Stimulated activated CD4-positive, alpha-beta T cell treated with anti-CD3 and anti-CD28 coated beads, Interleukin-12 subunit alpha, Interleukin-12 subunit beta, amount 100 ng/mL, for 4 hours (primary cell): ENCODE results near the gene TAL1.
A peak's percentile ranks its signal among the peaks of the same experiment; 100 is the strongest.
"Not testable (repeated sequence)": the region's sequence is repeated elsewhere in the genome, so short reads cannot be mapped to it uniquely, and the experiment has no call there.

Source experiments
- DNase-seq: peaks from one replicate; pipeline ENCODE4 v3.0.0-alpha.2; 2020

TAL1 gene

GRCh38 chr1:47210666-47211065, 21.4 kb downstream of the TAL1 start:
- no peak for DNase-seq

GRCh38 chr1:47209725-47210325, 22.2 kb downstream of the TAL1 start:
- DNase-seq = no peak

- DNase-seq = no peak
Measured at GRCh38 chr1:47209091-47209490, 22.9 kb downstream of the TAL1 start.

- DNase-seq = no peak
Measured at GRCh38 chr1:47208374-47208850, 23.6 kb downstream of the TAL1 start.

GRCh38 chr1:47207803-47208373, 24.1 kb downstream of the TAL1 start:
- DNase-seq = no peak

- no peak for DNase-seq
Measured at GRCh38 chr1:47205918-47206317, 26.1 kb downstream of the TAL1 start.

- not testable (repeated sequence) for DNase-seq
Measured at GRCh38 chr1:47203504-47203903, 28.5 kb downstream of the TAL1 start.

GRCh38 chr1:47201179-47201578, 30.8 kb downstream of the TAL1 start:
- no peak for DNase-seq

- DNase-seq = no peak
Measured at GRCh38 chr1:47198214-47198613, 33.8 kb downstream of the TAL1 start.

- no peak for DNase-seq
Measured at GRCh38 chr1:47196622-47197021, 35.4 kb downstream of the TAL1 start.

GRCh38 chr1:47195981-47196380, 36.0 kb downstream of the TAL1 start:
- DNase-seq = not testable (repeated sequence)

GRCh38 chr1:47194311-47194710, 37.7 kb downstream of the TAL1 start:
- no peak for DNase-seq

- DNase-seq = not testable (repeated sequence)
Measured at GRCh38 chr1:47193496-47193895, 38.5 kb downstream of the TAL1 start.

GRCh38 chr1:47192458-47193384, 39.3 kb downstream of the TAL1 start:
- peak; percentile 63 for DNase-seq

- DNase-seq = no peak
Measured at GRCh38 chr1:47191940-47192457, 40.0 kb downstream of the TAL1 start.

GRCh38 chr1:47190857-47191256, 41.2 kb downstream of the TAL1 start:
- DNase-seq = no peak

GRCh38 chr1:47190509-47190855, 41.5 kb downstream of the TAL1 start:
- DNase-seq = no peak

- no peak for DNase-seq
Measured at GRCh38 chr1:47189844-47190508, 42.0 kb downstream of the TAL1 start, which contains the start of gene PDZK1IP1. TSS of gene PDZK1IP1 (minus strand) at chr1:47190036. CDS start at chr1:47189932, 104 bp downstream.

GRCh38 chr1:47188791-47189785, 42.9 kb downstream of the TAL1 start:
- no peak for DNase-seq

GRCh38 chr1:47187926-47188250, 44.1 kb downstream of the TAL1 start:
- no peak for DNase-seq

- no peak for DNase-seq
Measured at GRCh38 chr1:47187231-47187925, 44.6 kb downstream of the TAL1 start.
